Middle frontal gyrus (tissue), 1 donor: Measurements from ENCODE around the gene HS3ST5.
A peak's percentile ranks its signal among the peaks of the same experiment; 100 is the strongest.
"Not testable (repeated sequence)": the region's sequence is repeated elsewhere in the genome, so short reads cannot be mapped to it uniquely, and the experiment has no call there.

Experiments used
- DNase-seq: peaks from one replicate; pipeline ENCODE4 v3.0.0-alpha.2; 2015; ENCODE audit warnings: low spot score; ENCODE audit errors: extremely low spot score

Gene HS3ST5

GRCh38 chr6:114100215-114100994, 242.4 kb downstream of the HS3ST5 start:
- no peak for DNase-seq

- DNase-seq = peak; percentile 27
Measured at GRCh38 chr6:114096561-114097172, 246.2 kb downstream of the HS3ST5 start.

GRCh38 chr6:114092943-114093342, 249.9 kb downstream of the HS3ST5 start:
- DNase-seq = no peak

- no peak for DNase-seq
Measured at GRCh38 chr6:114090626-114091025, 252.2 kb downstream of the HS3ST5 start.

GRCh38 chr6:114087496-114087895, 255.3 kb downstream of the HS3ST5 start:
- DNase-seq = no peak

GRCh38 chr6:114085211-114085610, 257.6 kb downstream of the HS3ST5 start:
- no peak for DNase-seq

- DNase-seq = no peak
Measured at GRCh38 chr6:114084327-114084890, 258.4 kb downstream of the HS3ST5 start.

- DNase-seq = no peak
Measured at GRCh38 chr6:114083251-114083650, 259.6 kb downstream of the HS3ST5 start.

GRCh38 chr6:114081730-114082129, 261.1 kb downstream of the HS3ST5 start:
- no peak for DNase-seq

- DNase-seq = no peak
Measured at GRCh38 chr6:114080891-114081510, 261.8 kb downstream of the HS3ST5 start.

- not testable (repeated sequence) for DNase-seq
Measured at GRCh38 chr6:114080410-114080809, 262.4 kb downstream of the HS3ST5 start.

- no peak for DNase-seq
Measured at GRCh38 chr6:114075777-114076176, 267.0 kb downstream of the HS3ST5 start.

- DNase-seq = no peak
Measured at GRCh38 chr6:114075300-114075699, 267.5 kb downstream of the HS3ST5 start.

- no peak for DNase-seq
Measured at GRCh38 chr6:114068771-114069170, 274.1 kb downstream of the HS3ST5 start.

GRCh38 chr6:114068116-114068515, 274.7 kb downstream of the HS3ST5 start:
- DNase-seq = no peak

- no peak for DNase-seq
Measured at GRCh38 chr6:114064862-114065261, 278.0 kb downstream of the HS3ST5 start.

- DNase-seq = no peak
Measured at GRCh38 chr6:114063956-114064355, 278.9 kb downstream of the HS3ST5 start.

- no peak for DNase-seq
Measured at GRCh38 chr6:114062199-114062598, 280.6 kb downstream of the HS3ST5 start.

- DNase-seq = no peak
Measured at GRCh38 chr6:114061741-114062140, 281.1 kb downstream of the HS3ST5 start.

- no peak for DNase-seq
Measured at GRCh38 chr6:114061116-114061515, 281.7 kb downstream of the HS3ST5 start.

- no peak for DNase-seq
Measured at GRCh38 chr6:114058435-114058834, 284.4 kb downstream of the HS3ST5 start.

GRCh38 chr6:114055763-114056162, 287.1 kb downstream of the HS3ST5 start:
- no peak for DNase-seq
